A549 (cell line): ENCODE results near the gene DUS2.

Experiments used
- CHD2 ChIP-seq: fragments of 150-350 bp; IDR thresholded peaks from 2 replicates; pipeline ENCODE4 v1.6.1; 2014; ENCODE audit warnings: low read length; ENCODE audit not compliant: partially characterized antibody
- CTCF ChIP-seq: fragments of >200 bp; sonication (Bioruptor Twin); formaldehyde crosslinking; IDR thresholded peaks from 3 replicates; pipeline ENCODE4 v1.5.1; 2016
- EP300 ChIP-seq, 2 experiments: fragments of >200 bp; sonication (Bioruptor Twin); formaldehyde crosslinking; IDR thresholded peaks; 2 replicates in 1 of 2; 3 replicates in 1 of 2; pipeline ENCODE4 v1.6.1; 2016 to 2017
- HOXA7 ChIP-seq: fragments of 250-450 bp; sonication (Bioruptor Pico); IDR thresholded peaks from 2 replicates; pipeline ENCODE4 v1.5.0; 2020; ENCODE audit warnings: mild to moderate bottlenecking, moderate library complexity
- MAFK ChIP-seq: fragments of 450-650 bp; IDR thresholded peaks from 2 replicates; pipeline ENCODE4 v1.6.1; 2014; ENCODE audit not compliant: partially characterized antibody
- MAX ChIP-seq: IDR thresholded peaks from 2 replicates; pipeline ENCODE4 v1.6.1; 2012
- POLR2A ChIP-seq: IDR thresholded peaks from 2 replicates; pipeline ENCODE4 v1.6.1; 2012; ENCODE audit warnings: mild to moderate bottlenecking, low read length
- RNF2 ChIP-seq: fragments of 200-600 bp; sonication (generic); IDR thresholded peaks from 2 replicates; pipeline ENCODE4 v1.6.1; 2016; ENCODE audit warnings: low read depth, mild to moderate bottlenecking, antibody characterized with exemption, moderate library complexity, borderline replicate concordance
- SMC3 ChIP-seq: fragments of >200 bp; sonication (Bioruptor Twin); formaldehyde crosslinking; IDR thresholded peaks from 3 replicates; pipeline ENCODE4 v1.6.1; 2018; ENCODE audit warnings: inconsistent platforms
- SREBF2 ChIP-seq: fragments of 450-650 bp; IDR thresholded peaks from 2 replicates; pipeline ENCODE4 v1.6.1; 2014; ENCODE audit warnings: mild to moderate bottlenecking, moderate library complexity

DNA sequence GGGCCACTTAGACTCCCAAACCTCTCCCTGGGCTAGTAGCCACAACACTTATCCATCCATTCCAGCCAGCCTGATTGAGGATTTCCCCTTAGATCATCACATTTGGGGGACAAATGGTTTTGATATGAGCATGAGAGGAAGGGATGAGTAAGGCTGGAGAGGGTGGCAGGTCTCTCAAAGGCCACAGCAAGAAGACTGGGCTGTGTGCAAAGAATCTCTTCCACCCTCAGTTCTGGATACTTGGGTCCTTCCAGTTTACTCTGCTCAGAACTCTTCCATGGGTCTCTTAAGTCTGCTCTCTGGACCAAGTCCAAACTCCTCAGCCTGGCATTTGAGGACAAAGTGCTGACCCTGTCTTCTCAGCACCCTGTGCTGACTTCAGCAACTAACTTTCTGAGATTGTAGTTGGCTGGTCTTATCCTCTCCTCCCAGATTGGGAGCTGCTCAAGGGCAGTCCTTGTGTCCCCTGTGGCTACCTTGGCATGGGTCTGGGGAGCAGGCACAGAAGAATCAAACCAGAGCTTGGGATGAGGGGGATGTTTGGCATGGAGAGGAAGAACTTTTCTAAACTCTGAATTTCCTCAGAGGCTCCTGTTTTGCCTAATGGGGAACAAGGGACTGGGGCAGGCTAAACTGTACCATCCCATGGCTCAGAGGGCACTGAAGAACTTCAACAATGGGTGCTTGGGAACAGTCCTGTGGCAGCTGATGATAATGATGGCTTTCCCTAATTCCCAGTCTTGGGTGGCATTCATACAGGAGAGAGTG, 59.0 kb downstream of the DUS2 start:
- peak; percentile 31 for TF ChIP-seq MAFK
- no peak for TF ChIP-seq CTCF
- TF ChIP-seq CHD2, result no peak
- TF ChIP-seq POLR2A, result no peak
- no peak for TF ChIP-seq RNF2
- no peak for TF ChIP-seq SREBF2
- TF ChIP-seq HOXA7 (CRISPR knock-in tag), result no peak
- TF ChIP-seq EP300 (IDR thresholded peaks at IDR 0.05), result no peak
- no peak for TF ChIP-seq MAX
- TF ChIP-seq SMC3, result no peak
